Activated CD4-positive, alpha-beta T cell treated with anti-CD3 and anti-CD28 coated beads, Interleukin-10, Interleukin-2, amounts not matched to agents 100 ng/mL and 50 ng/mL, durations not matched to agents 16 hours and 8 hours (primary cell): ENCODE results near the gene LHX4.

Experiments used
- DNase-seq: peaks from one replicate; pipeline ENCODE4 v3.0.0-alpha.2; 2020

Gene LHX4

DNA sequence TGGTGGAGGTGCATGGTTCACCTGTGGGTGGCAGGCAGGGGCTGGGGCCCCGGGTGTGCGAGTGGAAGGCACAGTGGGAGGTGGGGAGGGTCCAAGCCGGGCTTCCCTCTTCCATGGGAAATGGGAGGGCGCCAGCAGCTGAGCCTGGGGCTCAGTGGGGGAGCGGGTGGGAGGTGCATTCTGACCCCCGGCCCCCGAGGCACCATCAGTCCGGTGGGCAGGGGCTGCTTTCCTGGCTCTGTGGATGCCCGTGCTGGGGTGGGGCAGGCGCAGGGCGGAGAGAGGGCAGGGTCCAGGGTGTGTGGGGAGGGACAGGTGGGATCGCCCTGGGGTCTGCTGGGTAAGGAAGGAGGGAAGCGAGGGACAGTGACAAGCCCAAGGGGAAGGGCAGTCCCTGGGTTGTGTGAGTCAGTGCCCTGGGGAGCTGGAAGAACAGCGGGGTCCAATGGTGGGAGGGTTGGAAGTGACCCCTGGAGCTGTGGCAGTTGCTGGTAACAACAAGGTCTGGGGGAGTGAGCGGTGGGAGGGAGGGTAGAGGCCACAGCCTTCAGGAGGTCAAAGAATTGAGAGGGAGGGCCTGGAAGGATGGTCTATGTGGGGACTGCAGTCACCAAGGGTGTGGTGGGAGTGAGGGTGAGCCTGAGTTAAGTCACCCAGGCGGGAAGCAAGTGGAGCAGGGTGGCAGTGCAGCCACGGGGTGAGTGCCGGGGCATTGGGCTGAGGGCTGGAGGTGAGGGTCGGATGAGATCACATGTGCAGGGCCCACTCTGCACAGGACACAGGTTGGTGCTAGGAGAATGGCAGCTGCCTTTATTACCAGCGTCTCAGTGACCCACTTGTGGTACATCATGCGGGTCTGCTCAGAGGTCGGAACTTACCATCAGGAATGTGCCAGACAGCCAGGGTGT, 29.6 kb downstream of the LHX4 start:
- no peak for DNase-seq

GRCh38 chr1:180260541-180260940, 30.5 kb downstream of the LHX4 start:
- no peak for DNase-seq

DNA sequence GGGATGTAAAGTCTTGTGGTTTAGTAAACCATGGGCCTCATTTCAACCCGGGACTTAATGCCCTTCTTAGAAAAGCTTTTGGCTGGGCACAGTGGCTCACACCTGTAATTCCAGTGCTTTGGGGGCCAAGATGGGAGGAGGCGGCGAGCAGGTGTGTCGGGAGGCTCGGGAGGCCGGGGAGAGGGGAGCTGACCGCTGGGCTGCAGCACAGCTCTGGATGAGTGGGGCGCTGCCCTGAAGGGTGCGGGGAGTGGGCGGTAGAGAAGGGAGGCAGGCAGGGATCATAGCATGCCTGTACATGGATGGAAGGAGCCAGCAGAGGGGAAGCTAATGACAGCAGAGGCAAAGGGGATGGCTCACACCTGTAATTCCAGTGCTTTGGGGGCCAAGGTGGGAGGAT, 31.0 kb downstream of the LHX4 start:
- DNase-seq, result no peak

- no peak for DNase-seq
These were observed 31.6 kb downstream of the LHX4 start for GRCh38 chr1:180261524-180262155.

GRCh38 chr1:180262628-180263488, 32.8 kb downstream of the LHX4 start:
- DNase-seq, result no peak

- no peak for DNase-seq
These were observed 34.5 kb downstream of the LHX4 start for GRCh38 chr1:180264595-180264994.

- DNase-seq, result no peak
These were observed 35.1 kb downstream of the LHX4 start for GRCh38 chr1:180265201-180265600.

DNA sequence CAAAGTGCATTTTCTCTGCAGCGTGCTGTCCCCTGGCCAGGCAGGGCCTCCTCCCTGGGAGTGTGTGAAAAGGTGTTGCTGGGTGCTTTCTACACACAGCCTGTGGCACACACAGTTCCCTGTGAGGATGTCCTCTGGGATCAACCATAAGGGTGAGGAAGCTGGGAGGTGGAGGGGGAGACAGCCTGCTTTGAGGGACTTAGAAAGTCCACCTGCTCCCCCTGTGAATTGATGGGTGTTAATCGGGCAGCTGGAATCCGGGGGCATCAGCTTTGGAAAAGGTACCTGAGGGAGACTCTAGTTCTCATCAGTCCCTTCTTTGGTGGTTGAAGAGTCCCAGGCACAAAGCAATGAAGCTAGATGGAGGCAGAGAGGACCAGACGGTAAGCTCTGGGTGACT, 35.8 kb downstream of the LHX4 start:
- DNase-seq, result no peak

DNA sequence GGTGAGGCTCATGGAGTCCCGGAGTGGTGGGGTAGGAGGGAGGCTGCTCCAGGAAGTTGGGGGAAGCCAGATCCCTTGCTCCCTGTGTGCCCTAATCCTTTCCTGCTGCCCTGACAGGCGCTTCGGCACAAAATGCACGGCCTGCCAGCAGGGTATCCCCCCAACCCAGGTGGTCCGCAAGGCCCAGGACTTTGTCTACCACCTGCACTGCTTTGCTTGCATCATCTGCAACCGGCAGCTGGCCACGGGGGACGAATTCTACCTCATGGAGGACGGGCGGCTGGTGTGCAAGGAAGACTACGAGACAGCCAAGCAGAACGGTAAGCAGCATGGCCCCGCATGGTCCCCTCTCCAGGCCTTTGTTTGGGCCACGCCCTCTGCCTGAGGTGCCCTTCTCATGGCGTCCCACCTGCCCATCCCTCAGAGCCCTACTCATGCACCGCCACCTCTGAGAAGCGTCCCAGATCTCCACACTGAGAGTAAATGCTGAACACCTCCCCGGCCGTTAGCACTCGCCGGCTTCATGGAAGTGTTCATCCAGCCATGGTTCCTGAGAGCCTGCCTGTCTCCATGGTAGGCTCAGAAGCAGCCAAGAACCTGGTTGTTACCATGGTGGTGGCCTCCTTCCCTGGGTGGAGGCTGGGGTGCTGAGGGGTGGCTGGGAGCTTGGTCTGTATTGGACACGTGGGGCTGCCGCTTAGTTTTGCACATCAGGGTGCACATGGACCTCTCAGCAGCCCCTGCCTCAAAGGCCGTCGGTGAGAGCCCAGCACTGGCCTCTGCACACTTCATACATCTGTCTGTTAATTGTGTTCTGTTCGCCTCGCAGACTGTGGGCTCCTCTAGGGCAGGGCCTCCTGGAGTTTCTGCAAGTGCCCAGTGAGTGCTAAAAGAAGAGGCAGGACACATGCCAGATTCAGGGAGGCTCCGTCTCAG, 36.5 kb downstream of the LHX4 start:
- no peak for DNase-seq

GRCh38 chr1:180267211-180267561, 37.1 kb downstream of the LHX4 start:
- DNase-seq, result no peak

GRCh38 chr1:180267761-180268555, 37.9 kb downstream of the LHX4 start:
- DNase-seq, result no peak

DNA sequence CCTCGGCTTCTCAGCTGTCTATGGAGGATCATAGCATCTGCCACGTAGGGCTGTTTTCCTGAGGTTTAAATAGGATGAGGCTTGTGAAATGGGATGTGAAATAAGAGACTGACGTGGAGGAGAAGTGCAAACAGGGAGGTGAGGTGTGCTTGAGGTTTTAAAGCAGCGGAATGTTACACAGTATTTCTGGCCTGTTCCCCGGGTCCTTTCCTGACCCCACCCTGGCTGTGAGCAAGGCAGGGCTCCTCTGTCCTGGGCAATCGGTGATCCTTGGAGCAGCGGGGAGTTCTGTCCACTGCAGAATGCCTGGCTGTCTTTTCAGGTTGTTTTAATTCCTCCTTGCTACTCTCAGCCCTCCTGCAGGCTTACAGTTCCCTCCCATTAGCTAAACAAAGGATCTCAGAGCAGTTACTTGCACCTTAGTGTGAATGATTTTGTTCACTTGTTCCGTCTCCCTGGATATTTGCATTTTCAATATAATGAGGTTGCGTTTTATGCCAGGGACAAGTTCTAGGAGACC, 38.6 kb downstream of the LHX4 start:
- DNase-seq, result no peak

DNA sequence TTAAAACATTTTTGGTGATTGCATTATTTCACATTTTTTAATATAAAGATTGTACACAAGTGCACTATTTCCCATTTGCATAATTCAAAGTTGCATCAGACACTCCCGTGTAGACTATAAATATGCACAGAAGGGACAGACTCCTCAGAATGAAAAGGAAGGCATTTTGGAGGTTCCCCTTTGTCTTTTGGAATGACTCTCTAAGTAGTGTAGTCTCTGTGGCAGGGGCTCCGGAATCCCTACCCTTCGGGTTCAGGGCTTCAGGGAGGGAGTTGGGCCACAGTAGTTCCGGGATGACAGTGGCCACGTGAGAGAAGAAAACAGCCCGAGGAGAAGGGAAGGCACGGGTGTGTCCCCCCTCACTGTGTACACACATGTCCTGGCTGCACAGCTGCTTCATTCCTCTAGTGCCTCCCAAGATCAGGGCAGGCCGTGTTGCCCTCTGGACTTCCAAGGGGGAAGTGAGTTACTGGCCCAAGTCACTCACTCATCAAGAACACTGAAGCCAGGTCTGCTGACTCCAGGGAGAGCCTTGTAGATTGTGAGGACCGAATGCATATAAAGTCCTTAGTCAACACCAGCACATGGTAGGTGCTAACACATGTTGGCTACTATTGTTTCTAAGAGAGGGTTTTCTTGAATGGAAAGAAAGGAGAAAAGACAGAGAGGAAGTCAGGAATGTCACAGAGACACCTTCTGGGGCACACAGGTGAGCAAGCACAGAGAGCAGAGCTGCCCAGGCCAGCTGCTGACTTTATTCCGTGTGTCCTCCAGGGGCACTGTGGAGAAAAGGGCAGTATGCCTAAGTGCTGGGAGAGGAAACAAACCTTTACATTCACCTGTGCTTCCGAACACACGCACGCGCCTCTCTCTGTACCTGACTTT, 39.8 kb downstream of the LHX4 start:
- DNase-seq, result no peak

DNA sequence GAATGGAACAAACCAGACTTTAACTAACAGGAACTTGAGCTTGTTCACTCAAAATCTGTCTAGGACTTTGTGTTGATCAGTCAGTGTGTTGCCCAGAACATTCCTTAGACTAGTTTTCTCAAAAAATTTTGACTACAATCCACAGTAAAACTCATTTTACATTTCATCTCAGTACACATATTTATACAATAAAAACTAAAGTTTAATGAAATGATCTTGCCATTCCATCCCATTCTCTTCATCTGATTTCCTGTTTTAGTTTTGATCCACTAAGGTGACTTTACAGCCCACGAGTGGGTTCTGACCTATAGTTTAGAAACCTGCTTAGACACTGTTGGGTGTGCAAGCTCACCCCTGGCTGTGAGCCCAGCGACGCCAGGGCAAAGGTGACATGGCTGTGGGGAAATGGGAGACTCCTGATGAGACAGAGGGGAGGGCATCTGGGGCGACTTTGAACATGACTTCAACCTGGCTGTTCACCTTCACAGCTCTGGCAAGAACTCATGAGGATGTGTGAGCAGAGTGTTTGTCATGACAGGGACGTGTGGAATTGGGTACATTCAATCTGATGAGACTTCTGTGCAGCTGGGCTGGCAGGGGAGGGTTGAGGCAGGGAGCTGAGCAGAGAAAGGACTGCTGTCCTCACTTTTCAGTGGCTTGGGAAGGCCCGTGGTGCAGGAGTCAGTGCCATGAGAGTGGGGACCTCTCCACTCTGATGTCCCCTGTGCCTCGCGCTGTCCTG, 40.6 kb downstream of the LHX4 start:
- DNase-seq, result no peak

DNA sequence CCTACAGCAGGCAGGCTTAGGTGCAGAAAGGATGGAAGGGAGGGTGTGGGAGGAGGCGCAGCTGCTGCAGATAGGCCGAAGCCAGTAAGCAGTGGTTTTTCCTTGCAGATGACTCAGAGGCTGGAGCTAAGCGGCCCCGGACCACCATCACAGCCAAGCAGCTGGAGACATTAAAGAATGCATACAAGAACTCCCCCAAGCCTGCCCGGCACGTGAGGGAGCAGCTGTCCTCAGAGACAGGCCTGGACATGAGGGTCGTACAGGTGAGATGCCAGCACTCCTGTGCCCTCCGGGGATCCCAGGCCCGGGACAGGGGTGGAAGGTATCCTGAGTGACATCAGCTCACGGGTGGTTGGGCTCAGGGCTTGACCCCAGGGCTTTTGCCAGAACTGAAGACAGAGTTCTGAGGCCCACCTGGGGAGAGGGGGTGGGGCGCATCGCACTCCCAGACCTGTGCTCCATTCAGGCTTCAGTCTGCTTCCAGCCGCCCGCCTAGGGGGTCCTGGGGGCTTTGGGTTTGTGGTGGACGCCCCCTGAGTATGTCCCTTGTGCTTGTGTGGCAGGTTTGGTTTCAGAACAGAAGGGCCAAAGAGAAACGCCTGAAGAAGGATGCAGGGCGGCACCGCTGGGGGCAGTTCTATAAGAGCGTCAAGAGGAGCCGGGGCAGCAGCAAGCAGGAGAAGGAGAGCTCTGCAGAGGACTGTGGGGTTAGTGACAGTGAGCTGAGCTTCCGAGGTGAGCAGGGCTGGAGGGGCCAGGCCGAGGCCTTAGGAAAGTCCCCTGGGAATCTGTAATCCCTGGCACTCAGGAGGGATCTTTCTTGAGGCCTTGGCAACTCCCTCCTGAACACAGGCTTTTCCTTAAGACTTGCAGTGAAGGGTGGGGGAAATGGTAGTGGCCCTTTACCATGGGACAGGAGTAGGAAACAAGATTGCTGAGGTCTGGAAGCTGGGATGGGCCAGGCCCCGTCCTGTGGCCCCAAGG, 41.5 kb downstream of the LHX4 start:
- no peak for DNase-seq

GRCh38 chr1:180272395-180272794, 42.3 kb downstream of the LHX4 start:
- DNase-seq, result no peak

DNA sequence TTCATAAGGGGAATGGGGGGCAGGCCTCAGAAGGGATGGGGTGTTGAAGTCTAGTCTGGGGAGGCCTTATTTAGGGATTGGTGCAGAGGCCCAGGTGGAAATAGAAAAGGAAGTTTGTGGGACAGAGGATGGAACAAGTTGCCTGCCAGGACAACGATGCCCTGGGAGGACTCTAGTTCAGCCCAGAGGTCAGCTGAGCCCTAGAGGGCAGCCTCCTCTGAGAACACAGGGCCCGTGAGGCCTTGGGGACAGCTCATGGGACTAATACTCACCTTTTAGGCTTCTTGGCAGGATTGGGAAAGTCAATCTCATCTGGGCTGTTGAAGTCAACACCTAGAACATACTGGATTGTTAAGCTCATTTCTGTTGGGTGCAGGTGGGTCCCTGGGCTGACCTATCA, 43.0 kb downstream of the LHX4 start:
- DNase-seq, result no peak

GRCh38 chr1:180274221-180274620, 44.2 kb downstream of the LHX4 start:
- DNase-seq, result no peak
